ENCODE data around the gene DUS1L. TPM values are rescaled to one million over a fixed set of nuclear protein-coding genes. Genes with fewer than 3 reads are reported as not detected.

DUS1L gene
- total RNA-seq, result 100 to 1,000 TPM; 132 to 133 TPM

GRCh38 chr17:82065638-82066303 is at the start of gene DUS1L:
DUS1L (minus strand) TSS chr17:82065804; CDS start chr17:82065059, 745 bp downstream.
- intact Hi-C loops (cut with micrococcal nuclease), result loop anchor here (2.0 kb wide), 1 partner anchor 33 kb away; the partner anchor contains the start of gene FASN
- H3K27me3 Mint-ChIP-seq (ENCODE audit: low read depth), result no peaks in the 10 kb centered on the region
- CTCF ChIA-PET, result interaction anchor here (0.6 to 1.8 kb wide), 3 partner anchors 8 to 36 kb away, joined by 4 to 8 read pairs (median 4); no protein-coding TSS in a partner anchor
- H3K4me3 Mint-ChIP-seq, result peak within 1 kb of the TSS; percentile 87
- peak; percentile 74 for DNase-seq
- no peaks in the 10 kb centered on the region for H3K36me3 Mint-ChIP-seq (ENCODE audit: low read depth)
- peak within 1 kb of the TSS; percentile 90 for H3K27ac Mint-ChIP-seq
- H3K4me1 Mint-ChIP-seq (ENCODE audit: low read depth), result peaks cover 14% of the 10 kb centered on the region
- H3K9me3 Mint-ChIP-seq, result no peaks in the 10 kb centered on the region

GRCh38 chr17:82114872-82115271 is 49.3 kb upstream of the DUS1L start:
- Mint-ChIP-seq H3K27me3 (ENCODE audit: low read depth) (no peaks in the 10 kb centered on the region), H3K9me3 (no peaks in the 10 kb centered on the region), H3K36me3 (ENCODE audit: low read depth) (peaks cover 1% of the 10 kb centered on the region), H3K4me3 (no peak overlapping the region), H3K27ac (no peak overlapping the region), H3K4me1 (ENCODE audit: low read depth) (peaks cover 25% of the 10 kb centered on the region)
- CTCF ChIA-PET, result no interaction called here
- intact Hi-C loops (cut with micrococcal nuclease), result no loop called here
- DNase-seq, result no peak

- H3K27me3 Mint-ChIP-seq (ENCODE audit: low read depth), result no peaks in the 10 kb centered on the region
- CTCF ChIA-PET, result no interaction called here
- H3K36me3 Mint-ChIP-seq (ENCODE audit: low read depth), result peaks cover 1% of the 10 kb centered on the region
- H3K9me3 Mint-ChIP-seq, result no peaks in the 10 kb centered on the region
- peaks cover 21% of the 10 kb centered on the region for H3K4me1 Mint-ChIP-seq (ENCODE audit: low read depth)
- intact Hi-C loops (cut with micrococcal nuclease), result no loop called here
- no peak overlapping the region for H3K4me3 Mint-ChIP-seq
- H3K27ac Mint-ChIP-seq, result no peak overlapping the region
- DNase-seq, result no peak
Measured at GRCh38 chr17:82114447-82114846, 48.8 kb upstream of the DUS1L start.

- intact Hi-C loops (cut with micrococcal nuclease), result no loop called here
- peaks cover 19% of the 10 kb centered on the region for H3K4me1 Mint-ChIP-seq (ENCODE audit: low read depth)
- H3K36me3 Mint-ChIP-seq (ENCODE audit: low read depth), result peaks cover 3% of the 10 kb centered on the region
- H3K27ac Mint-ChIP-seq, result no peak overlapping the region
- no peaks in the 10 kb centered on the region for H3K9me3 Mint-ChIP-seq
- H3K27me3 Mint-ChIP-seq (ENCODE audit: low read depth), result no peaks in the 10 kb centered on the region
- no peak for DNase-seq
- CTCF ChIA-PET, result no interaction called here
- no peak overlapping the region for H3K4me3 Mint-ChIP-seq
Measured at GRCh38 chr17:82113941-82114340, 48.3 kb upstream of the DUS1L start.

- Mint-ChIP-seq H3K27me3 (ENCODE audit: low read depth) (no peaks in the 10 kb centered on the region), H3K9me3 (no peaks in the 10 kb centered on the region), H3K27ac (no peak overlapping the region), H3K4me1 (ENCODE audit: low read depth) (peaks cover 16% of the 10 kb centered on the region), H3K36me3 (ENCODE audit: low read depth) (peaks cover 3% of the 10 kb centered on the region), H3K4me3 (no peak overlapping the region)
- CTCF ChIA-PET, result no interaction called here
- no peak for DNase-seq
- intact Hi-C loops (cut with micrococcal nuclease), result no loop called here
Measured at GRCh38 chr17:82113422-82113821, 47.8 kb upstream of the DUS1L start.

- CTCF ChIA-PET, result no interaction called here
- no peaks in the 10 kb centered on the region for H3K9me3 Mint-ChIP-seq
- H3K4me3 Mint-ChIP-seq, result no peak overlapping the region
- H3K27ac Mint-ChIP-seq, result no peak overlapping the region
- DNase-seq, result no peak
- no peaks in the 10 kb centered on the region for H3K27me3 Mint-ChIP-seq (ENCODE audit: low read depth)
- intact Hi-C loops (cut with micrococcal nuclease), result no loop called here
- peaks cover 3% of the 10 kb centered on the region for H3K36me3 Mint-ChIP-seq (ENCODE audit: low read depth)
- peaks cover 16% of the 10 kb centered on the region for H3K4me1 Mint-ChIP-seq (ENCODE audit: low read depth)
Measured at GRCh38 chr17:82112914-82113311, 47.3 kb upstream of the DUS1L start.

- no peak for DNase-seq
- Mint-ChIP-seq H3K9me3 (no peaks in the 10 kb centered on the region), H3K36me3 (ENCODE audit: low read depth) (peaks cover 3% of the 10 kb centered on the region), H3K27me3 (ENCODE audit: low read depth) (no peaks in the 10 kb centered on the region), H3K4me3 (no peak overlapping the region), H3K4me1 (ENCODE audit: low read depth) (peaks cover 19% of the 10 kb centered on the region), H3K27ac (peak overlapping the region; percentile 26)
- CTCF ChIA-PET, result interaction anchor here (1.1 kb wide), 1 partner anchor 9 kb away, joined by 4 read pairs; no protein-coding TSS in a partner anchor
- intact Hi-C loops (cut with micrococcal nuclease), result no loop called here
Measured at GRCh38 chr17:82112181-82112913, 46.7 kb upstream of the DUS1L start.

GRCh38 chr17:82110298-82110697 is 44.7 kb upstream of the DUS1L start:
- Mint-ChIP-seq H3K9me3 (no peaks in the 10 kb centered on the region), H3K4me1 (ENCODE audit: low read depth) (peaks cover 34% of the 10 kb centered on the region), H3K4me3 (no peak overlapping the region), H3K27me3 (ENCODE audit: low read depth) (no peaks in the 10 kb centered on the region), H3K27ac (peak overlapping the region; percentile 78), H3K36me3 (ENCODE audit: low read depth) (peaks cover 3% of the 10 kb centered on the region)
- intact Hi-C loops (cut with micrococcal nuclease), result loop anchor here (1.0 kb wide), 3 partner anchors 10 to 16 kb away; partner anchors contain the start of gene FASN
- DNase-seq, result peak; percentile 59
- CTCF ChIA-PET, result interaction anchor here (1.1 kb wide), 1 partner anchor 12 kb away, joined by 3 read pairs; no protein-coding TSS in a partner anchor

- DNase-seq, result no peak
- Mint-ChIP-seq H3K27me3 (ENCODE audit: low read depth) (no peaks in the 10 kb centered on the region), H3K9me3 (no peaks in the 10 kb centered on the region), H3K36me3 (ENCODE audit: low read depth) (peaks cover 5% of the 10 kb centered on the region), H3K27ac (no peak overlapping the region), H3K4me1 (ENCODE audit: low read depth) (peaks cover 37% of the 10 kb centered on the region), H3K4me3 (no peak overlapping the region)
- CTCF ChIA-PET, result interaction anchor here (1.3 kb wide), 1 partner anchor 9 kb away, joined by 3 read pairs; no protein-coding TSS in a partner anchor
- intact Hi-C loops (cut with micrococcal nuclease), result no loop called here
Measured at GRCh38 chr17:82108961-82109475, 43.4 kb upstream of the DUS1L start.

- no peak overlapping the region for H3K4me3 Mint-ChIP-seq
- H3K27ac Mint-ChIP-seq, result peak overlapping the region; percentile 41
- no peaks in the 10 kb centered on the region for H3K9me3 Mint-ChIP-seq
- intact Hi-C loops (cut with micrococcal nuclease), result no loop called here
- H3K27me3 Mint-ChIP-seq (ENCODE audit: low read depth), result no peaks in the 10 kb centered on the region
- no peak for DNase-seq
- peaks cover 5% of the 10 kb centered on the region for H3K36me3 Mint-ChIP-seq (ENCODE audit: low read depth)
- peaks cover 37% of the 10 kb centered on the region for H3K4me1 Mint-ChIP-seq (ENCODE audit: low read depth)
- CTCF ChIA-PET, result interaction anchor here (1.3 kb wide), 1 partner anchor 8 kb away, joined by 3 read pairs; no protein-coding TSS in a partner anchor
Measured at GRCh38 chr17:82108496-82108945, 42.9 kb upstream of the DUS1L start.

GRCh38 chr17:82108038-82108437 is 42.4 kb upstream of the DUS1L start:
- Mint-ChIP-seq H3K27ac (peak overlapping the region; percentile 97), H3K27me3 (ENCODE audit: low read depth) (no peaks in the 10 kb centered on the region), H3K36me3 (ENCODE audit: low read depth) (peaks cover 5% of the 10 kb centered on the region), H3K9me3 (no peaks in the 10 kb centered on the region), H3K4me3 (no peak overlapping the region), H3K4me1 (ENCODE audit: low read depth) (peaks cover 37% of the 10 kb centered on the region)
- intact Hi-C loops (cut with micrococcal nuclease), result no loop called here
- CTCF ChIA-PET, result interaction anchor here (3.3 kb wide), 1 partner anchor 78 kb away, joined by 13 read pairs; no protein-coding TSS in a partner anchor
- no peak for DNase-seq

GRCh38 chr17:82107341-82107860 is 41.8 kb upstream of the DUS1L start:
- CTCF ChIA-PET, result interaction anchor here (1.7 to 3.3 kb wide), 3 partner anchors 13 to 77 kb away, joined by 5 to 13 read pairs (median 11); no protein-coding TSS in a partner anchor
- peak overlapping the region; percentile 97 for H3K27ac Mint-ChIP-seq

More at GRCh38 chr17:82107341-82107860, 41.8 kb upstream of the DUS1L start:
- Mint-ChIP-seq H3K4me1 (ENCODE audit: low read depth) (peaks cover 37% of the 10 kb centered on the region), H3K27me3 (ENCODE audit: low read depth) (no peaks in the 10 kb centered on the region), H3K4me3 (peak overlapping the region; percentile 80), H3K9me3 (no peaks in the 10 kb centered on the region), H3K36me3 (ENCODE audit: low read depth) (peaks cover 5% of the 10 kb centered on the region)
- intact Hi-C loops (cut with micrococcal nuclease), result no loop called here
- DNase-seq, result peak; percentile 29
